ENCODE measurements around the gene OIT3.

Gene OIT3

GRCh38 chr10:72893136-72893798 is at the start of gene OIT3:
Gene OIT3, plus strand, starts transcription at chr10:72893739. Its CDS starts 60 bp downstream, at chr10:72893799.
- Histone ChIP-seq H3K27ac (ENCODE audit: low read length) (no peak within 1 kb of the TSS), H3K4me1 (ENCODE audit: control insufficient read depth in 1 of 2, insufficient read depth in 2 of 2, low read length in 2 of 2) (no peaks in the 10 kb centered on the region), H3K4me3 (ENCODE audit: low read depth in 1 of 2, low read length in 2 of 2) (no peak within 1 kb of the TSS), H3K36me3 (ENCODE audit: control insufficient read depth in 1 of 2, insufficient read depth in 2 of 2, low read length in 2 of 2) (peaks cover 3 to 6% of the 10 kb centered on the region in 2 donors), H3K27me3 (ENCODE audit: low read depth, low read length) (no peaks in the 10 kb centered on the region), H3K9me3 (ENCODE audit: control insufficient read depth in 1 of 2, low read length in 2 of 2) (no peaks in the 10 kb centered on the region)

- H3K9me3 ChIP-seq (ENCODE audit: control insufficient read depth in 1 of 2, low read length in 2 of 2) = no peaks in the 10 kb centered on the region
- no peak overlapping the region for H3K4me3 ChIP-seq (ENCODE audit: low read depth in 1 of 2, low read length in 2 of 2)
- no peaks in the 10 kb centered on the region for H3K27me3 ChIP-seq (ENCODE audit: low read depth, low read length)
- H3K36me3 ChIP-seq (ENCODE audit: control insufficient read depth in 1 of 2, insufficient read depth in 2 of 2, low read length in 2 of 2) = no peaks in the 10 kb centered on the region
- no peak overlapping the region for H3K27ac ChIP-seq (ENCODE audit: low read length)
- H3K4me1 ChIP-seq (ENCODE audit: control insufficient read depth in 1 of 2, insufficient read depth in 2 of 2, low read length in 2 of 2) = no peaks in the 10 kb centered on the region
Measured at GRCh38 chr10:72846238-72846637, 47.3 kb upstream of the OIT3 start.

GRCh38 chr10:72847681-72848080 is 45.9 kb upstream of the OIT3 start:
- no peaks in the 10 kb centered on the region for H3K36me3 ChIP-seq (ENCODE audit: control insufficient read depth in 1 of 2, insufficient read depth in 2 of 2, low read length in 2 of 2)
- H3K4me3 ChIP-seq (ENCODE audit: low read depth in 1 of 2, low read length in 2 of 2) = no peak overlapping the region

GRCh38 chr10:72850861-72851260 is 42.7 kb upstream of the OIT3 start:
- Histone ChIP-seq H3K27me3 (ENCODE audit: low read depth, low read length) (no peaks in the 10 kb centered on the region), H3K4me3 (ENCODE audit: low read depth in 1 of 2, low read length in 2 of 2) (no peak overlapping the region), H3K36me3 (ENCODE audit: control insufficient read depth in 1 of 2, insufficient read depth in 2 of 2, low read length in 2 of 2) (no peaks in the 10 kb centered on the region), H3K4me1 (ENCODE audit: control insufficient read depth in 1 of 2, insufficient read depth in 2 of 2, low read length in 2 of 2) (no peaks in the 10 kb centered on the region), H3K27ac (ENCODE audit: low read length) (no peak overlapping the region), H3K9me3 (ENCODE audit: control insufficient read depth in 1 of 2, low read length in 2 of 2) (no peaks in the 10 kb centered on the region)

More at GRCh38 chr10:72847681-72848080, 45.9 kb upstream of the OIT3 start:
- Histone ChIP-seq H3K9me3 (ENCODE audit: control insufficient read depth in 1 of 2, low read length in 2 of 2) (no peaks in the 10 kb centered on the region), H3K27ac (ENCODE audit: low read length) (no peak overlapping the region), H3K27me3 (ENCODE audit: low read depth, low read length) (no peaks in the 10 kb centered on the region), H3K4me1 (ENCODE audit: control insufficient read depth in 1 of 2, insufficient read depth in 2 of 2, low read length in 2 of 2) (no peaks in the 10 kb centered on the region)

- H3K4me3 ChIP-seq (ENCODE audit: low read depth in 1 of 2, low read length in 2 of 2) = no peak overlapping the region
- no peaks in the 10 kb centered on the region for H3K27me3 ChIP-seq (ENCODE audit: low read depth, low read length)
- no peaks in the 10 kb centered on the region for H3K9me3 ChIP-seq (ENCODE audit: control insufficient read depth in 1 of 2, low read length in 2 of 2)
- no peak overlapping the region for H3K27ac ChIP-seq (ENCODE audit: low read length)
- H3K36me3 ChIP-seq (ENCODE audit: control insufficient read depth in 1 of 2, insufficient read depth in 2 of 2, low read length in 2 of 2) = no peaks in the 10 kb centered on the region
- no peaks in the 10 kb centered on the region for H3K4me1 ChIP-seq (ENCODE audit: control insufficient read depth in 1 of 2, insufficient read depth in 2 of 2, low read length in 2 of 2)
Measured at GRCh38 chr10:72851509-72851908, 42.0 kb upstream of the OIT3 start.

- H3K27ac ChIP-seq (ENCODE audit: low read length) = no peak overlapping the region
- H3K4me1 ChIP-seq (ENCODE audit: control insufficient read depth in 1 of 2, insufficient read depth in 2 of 2, low read length in 2 of 2) = no peaks in the 10 kb centered on the region
- no peaks in the 10 kb centered on the region for H3K9me3 ChIP-seq (ENCODE audit: control insufficient read depth in 1 of 2, low read length in 2 of 2)
- H3K27me3 ChIP-seq (ENCODE audit: low read depth, low read length) = no peaks in the 10 kb centered on the region
- no peak overlapping the region for H3K4me3 ChIP-seq (ENCODE audit: low read depth in 1 of 2, low read length in 2 of 2)
- H3K36me3 ChIP-seq (ENCODE audit: control insufficient read depth in 1 of 2, insufficient read depth in 2 of 2, low read length in 2 of 2) = no peaks in the 10 kb centered on the region
Measured at GRCh38 chr10:72852508-72852907, 41.0 kb upstream of the OIT3 start.

- no peak overlapping the region for H3K4me3 ChIP-seq (ENCODE audit: low read depth in 1 of 2, low read length in 2 of 2)
- no peaks in the 10 kb centered on the region for H3K27me3 ChIP-seq (ENCODE audit: low read depth, low read length)
- H3K36me3 ChIP-seq (ENCODE audit: control insufficient read depth in 1 of 2, insufficient read depth in 2 of 2, low read length in 2 of 2) = no peaks in the 10 kb centered on the region
- H3K4me1 ChIP-seq (ENCODE audit: control insufficient read depth in 1 of 2, insufficient read depth in 2 of 2, low read length in 2 of 2) = no peaks in the 10 kb centered on the region
- H3K27ac ChIP-seq (ENCODE audit: low read length) = no peak overlapping the region
- H3K9me3 ChIP-seq (ENCODE audit: control insufficient read depth in 1 of 2, low read length in 2 of 2) = no peaks in the 10 kb centered on the region
Measured at GRCh38 chr10:72855129-72855528, 38.4 kb upstream of the OIT3 start.

GRCh38 chr10:72855790-72856189 is 37.7 kb upstream of the OIT3 start:
- no peaks in the 10 kb centered on the region for H3K9me3 ChIP-seq (ENCODE audit: control insufficient read depth in 1 of 2, low read length in 2 of 2)
- no peak overlapping the region for H3K27ac ChIP-seq (ENCODE audit: low read length)
- no peak overlapping the region for H3K4me3 ChIP-seq (ENCODE audit: low read depth in 1 of 2, low read length in 2 of 2)
- peaks cover 4 to 6% of the 10 kb centered on the region in 2 donors for H3K36me3 ChIP-seq (ENCODE audit: control insufficient read depth in 1 of 2, insufficient read depth in 2 of 2, low read length in 2 of 2)
- H3K27me3 ChIP-seq (ENCODE audit: low read depth, low read length) = no peaks in the 10 kb centered on the region
- H3K4me1 ChIP-seq (ENCODE audit: control insufficient read depth in 1 of 2, insufficient read depth in 2 of 2, low read length in 2 of 2) = no peaks in the 10 kb centered on the region

GRCh38 chr10:72858067-72858466 is 35.5 kb upstream of the OIT3 start:
- no peaks in the 10 kb centered on the region for H3K4me1 ChIP-seq (ENCODE audit: control insufficient read depth in 1 of 2, insufficient read depth in 2 of 2, low read length in 2 of 2)
- H3K27ac ChIP-seq (ENCODE audit: low read length) = no peak overlapping the region
- H3K4me3 ChIP-seq (ENCODE audit: low read depth in 1 of 2, low read length in 2 of 2) = no peak overlapping the region
- H3K27me3 ChIP-seq (ENCODE audit: low read depth, low read length) = no peaks in the 10 kb centered on the region
- peaks cover 8 to 22% of the 10 kb centered on the region in 2 donors for H3K36me3 ChIP-seq (ENCODE audit: control insufficient read depth in 1 of 2, insufficient read depth in 2 of 2, low read length in 2 of 2)
- no peaks in the 10 kb centered on the region for H3K9me3 ChIP-seq (ENCODE audit: control insufficient read depth in 1 of 2, low read length in 2 of 2)

- Histone ChIP-seq H3K27ac (ENCODE audit: low read length) (no peak overlapping the region), H3K4me1 (ENCODE audit: control insufficient read depth in 1 of 2, insufficient read depth in 2 of 2, low read length in 2 of 2) (no peaks in the 10 kb centered on the region), H3K9me3 (ENCODE audit: control insufficient read depth in 1 of 2, low read length in 2 of 2) (no peaks in the 10 kb centered on the region), H3K4me3 (ENCODE audit: low read depth in 1 of 2, low read length in 2 of 2) (no peak overlapping the region), H3K36me3 (ENCODE audit: control insufficient read depth in 1 of 2, insufficient read depth in 2 of 2, low read length in 2 of 2) (peaks cover 15 to 33% of the 10 kb centered on the region in 2 donors), H3K27me3 (ENCODE audit: low read depth, low read length) (no peaks in the 10 kb centered on the region)
Measured at GRCh38 chr10:72862957-72863356, 30.6 kb upstream of the OIT3 start.

GRCh38 chr10:72875250-72876055 is 18.1 kb upstream of the OIT3 start:
- no peak overlapping the region for H3K4me3 ChIP-seq (ENCODE audit: low read depth in 1 of 2, low read length in 2 of 2)
- no peaks in the 10 kb centered on the region for H3K9me3 ChIP-seq (ENCODE audit: control insufficient read depth in 1 of 2, low read length in 2 of 2)
- peaks cover 12 to 16% of the 10 kb centered on the region in 2 donors for H3K36me3 ChIP-seq (ENCODE audit: control insufficient read depth in 1 of 2, insufficient read depth in 2 of 2, low read length in 2 of 2)
- no peaks in the 10 kb centered on the region for H3K27me3 ChIP-seq (ENCODE audit: low read depth, low read length)
- H3K4me1 ChIP-seq (ENCODE audit: control insufficient read depth in 1 of 2, insufficient read depth in 2 of 2, low read length in 2 of 2) = no peaks in the 10 kb centered on the region
- no peak overlapping the region for H3K27ac ChIP-seq (ENCODE audit: low read length)
